ENCODE data around the gene MARVELD1.

The MARVELD1 gene

DNA sequence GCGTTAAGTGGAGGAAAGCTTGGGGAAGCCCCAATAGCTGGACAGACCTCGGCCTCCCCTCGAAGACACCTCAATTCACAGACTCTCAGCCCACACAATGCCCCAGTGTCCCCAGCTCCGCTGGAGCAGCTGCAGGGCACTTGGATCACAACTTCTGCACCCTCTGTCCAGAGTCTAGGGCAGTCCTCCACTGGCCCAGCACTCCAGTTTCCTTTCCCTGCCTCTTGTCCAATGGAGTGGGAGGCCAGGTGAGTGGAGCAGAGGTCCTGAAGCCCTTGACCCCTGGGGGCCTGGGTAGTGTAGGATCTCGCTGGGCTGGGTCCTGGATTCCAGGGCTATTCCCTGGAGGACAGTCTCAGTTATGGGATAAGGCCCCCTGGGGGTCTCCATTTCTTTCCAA, 46.4 kb downstream of the MARVELD1 start:
- DNase-seq = no peak

DNA sequence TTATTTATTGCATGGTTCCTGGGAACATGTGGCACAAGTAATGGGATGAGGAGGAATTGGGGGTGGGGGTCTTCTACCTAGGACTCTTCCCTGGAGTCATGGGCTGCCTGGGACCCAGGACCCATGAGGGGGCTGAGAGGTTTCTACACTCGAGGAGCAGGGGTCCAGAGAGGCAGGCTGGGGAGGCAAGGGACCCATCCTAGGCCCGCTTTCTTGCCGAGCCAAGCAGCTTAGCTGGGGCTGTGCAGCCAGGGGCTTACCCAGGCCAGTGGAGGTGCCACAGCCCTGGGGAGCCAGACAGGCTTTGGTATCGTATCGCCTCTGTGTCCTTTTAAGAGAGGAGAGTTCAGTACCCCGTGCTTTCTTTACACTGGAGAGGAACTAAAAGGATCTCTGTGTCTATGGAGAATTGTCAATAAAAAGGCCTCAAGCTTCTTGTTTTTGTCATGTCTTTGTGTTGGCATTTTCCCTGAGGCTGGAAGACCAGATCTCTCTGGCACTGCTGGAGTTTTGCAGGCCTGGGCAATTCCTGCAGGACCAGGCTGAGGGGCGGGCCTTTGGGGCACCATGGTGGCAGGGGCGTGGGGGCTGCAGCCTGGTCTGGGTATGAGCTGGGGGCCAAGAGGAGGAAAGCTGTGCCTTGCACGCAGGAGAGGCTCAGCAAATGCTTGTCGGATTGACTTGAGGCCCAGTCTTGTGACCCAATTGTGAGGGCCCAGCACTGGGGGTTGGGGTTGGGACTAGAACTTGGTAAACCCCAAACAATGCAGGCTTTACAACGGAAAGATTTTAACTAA, 47.1 kb downstream of the MARVELD1 start:
- no peak for DNase-seq

DNA sequence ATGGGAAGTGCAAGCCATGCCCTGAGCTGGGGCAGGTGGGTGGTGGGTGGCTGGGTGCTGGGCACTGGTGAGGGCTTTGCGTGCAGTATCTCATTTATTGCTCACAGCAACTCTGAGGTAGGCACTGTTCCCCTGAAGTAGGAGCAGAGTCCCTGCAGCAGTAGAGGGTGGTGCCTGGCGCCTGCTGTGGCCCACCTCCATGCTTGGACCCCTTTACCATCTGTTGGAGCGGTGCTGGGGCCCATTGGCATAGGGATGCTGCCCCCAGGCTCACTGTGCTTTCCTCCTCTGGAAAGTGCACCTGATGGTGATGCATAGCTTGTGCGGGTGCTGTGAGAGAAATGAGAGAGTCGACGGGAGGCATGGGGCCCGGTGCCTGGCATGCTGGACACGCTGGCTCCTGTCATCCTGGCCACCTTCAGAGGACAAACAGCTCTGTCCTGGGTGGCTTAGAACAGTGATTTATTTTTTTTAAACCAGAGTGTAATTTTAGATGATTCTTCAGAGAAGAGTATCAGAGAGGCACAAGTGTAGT, 47.9 kb downstream of the MARVELD1 start:
- no peak for DNase-seq

DNA sequence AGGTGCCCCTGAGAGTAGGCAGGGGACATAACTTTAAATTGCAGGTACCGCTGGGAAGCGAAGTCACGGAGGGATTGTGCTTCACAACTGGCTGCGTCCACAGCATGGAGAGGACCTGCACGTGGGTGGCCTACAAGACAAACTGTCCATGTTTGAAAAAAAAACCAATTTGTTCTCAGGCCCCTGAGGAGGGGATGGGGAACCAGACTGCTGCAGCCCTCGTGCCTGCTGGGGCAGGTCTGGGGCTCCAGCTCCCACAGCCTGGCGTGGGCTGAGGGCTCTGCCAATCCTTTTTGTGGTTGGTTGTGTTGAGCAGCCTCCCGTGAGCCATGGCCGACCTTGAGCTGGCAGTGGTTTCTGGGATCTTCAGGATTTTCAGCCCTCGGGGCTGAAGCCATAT, 48.5 kb downstream of the MARVELD1 start:
- no peak for DNase-seq

DNA sequence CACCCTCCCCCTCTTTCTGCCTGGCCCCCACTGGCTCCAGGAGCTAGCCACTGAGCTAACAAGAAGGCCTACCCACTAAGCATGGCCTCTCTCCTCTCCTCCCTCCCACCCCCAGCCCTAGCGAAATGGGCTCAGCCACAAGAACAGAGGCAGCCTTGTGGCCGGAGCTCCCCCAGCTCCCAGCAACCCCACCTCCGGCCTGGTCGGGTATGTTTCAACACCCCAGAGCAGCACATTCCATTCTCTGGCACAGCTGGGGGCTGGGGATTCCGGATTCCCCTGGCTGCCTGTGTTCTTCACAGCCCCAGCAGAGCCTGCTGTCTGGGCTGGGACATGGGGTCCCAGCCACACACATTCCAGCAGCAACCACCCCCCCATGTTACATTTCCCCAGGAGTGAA, 49.3 kb downstream of the MARVELD1 start:
- DNase-seq = no peak

DNA sequence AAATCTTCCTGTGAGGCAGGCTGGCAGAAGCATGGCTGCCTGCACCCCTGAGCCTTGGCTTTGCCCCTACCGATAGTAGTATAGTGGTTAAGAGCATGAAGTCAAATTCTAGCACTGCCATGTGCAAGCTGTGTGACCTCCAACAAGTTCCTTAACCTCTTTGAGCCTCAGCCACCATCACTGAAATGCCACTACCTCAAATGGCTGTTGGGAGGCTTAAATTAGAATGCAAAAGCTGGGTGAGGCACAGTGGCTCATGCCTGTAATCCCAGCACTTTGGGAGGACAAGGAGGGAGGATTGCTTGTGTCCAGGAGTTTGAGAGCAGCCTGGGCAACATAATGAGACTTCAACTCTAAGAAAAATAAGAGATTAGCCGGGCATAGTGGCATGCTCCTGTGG, 49.9 kb downstream of the MARVELD1 start:
- no peak for DNase-seq

DNA sequence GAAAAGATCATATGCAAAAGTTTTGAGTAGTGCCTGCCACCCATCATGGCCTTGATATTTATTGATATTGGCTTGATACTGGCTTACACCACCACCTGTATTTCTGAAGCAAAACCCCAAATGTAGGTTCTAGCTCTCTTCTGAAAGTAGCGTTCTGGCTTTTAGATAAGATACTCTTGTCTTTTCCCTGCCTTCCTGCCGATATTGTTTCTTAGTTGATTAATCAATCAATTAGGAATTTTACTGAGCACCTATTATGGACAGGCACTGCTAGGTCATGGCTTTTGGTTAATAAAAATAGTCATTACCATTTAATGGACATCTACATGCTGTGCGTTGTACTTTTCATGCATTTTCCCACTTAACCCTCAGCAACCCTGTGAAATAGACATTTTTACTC, 50.4 kb downstream of the MARVELD1 start:
- no peak for DNase-seq

DNA sequence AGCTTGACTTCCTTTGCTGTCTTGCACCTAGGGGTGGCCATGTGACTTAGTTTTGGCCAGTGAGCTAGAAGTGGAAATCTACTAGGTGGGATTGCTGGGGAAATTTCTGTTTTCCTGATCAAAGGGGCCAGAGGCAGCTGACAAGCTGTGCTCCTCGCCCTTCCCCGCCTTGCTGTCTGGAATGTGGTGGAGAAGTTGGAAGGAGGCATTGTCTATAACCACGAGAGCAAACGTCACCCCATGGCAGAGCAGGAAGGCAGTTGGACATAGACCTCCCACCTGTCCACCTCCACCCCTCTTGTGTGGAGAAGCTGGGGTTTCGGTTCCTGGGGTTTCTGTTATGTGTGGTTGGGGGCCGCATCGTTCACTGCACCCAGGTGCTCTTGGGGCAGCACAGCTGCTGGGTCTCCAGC, 51.0 kb downstream of the MARVELD1 start:
- DNase-seq = no peak

DNA sequence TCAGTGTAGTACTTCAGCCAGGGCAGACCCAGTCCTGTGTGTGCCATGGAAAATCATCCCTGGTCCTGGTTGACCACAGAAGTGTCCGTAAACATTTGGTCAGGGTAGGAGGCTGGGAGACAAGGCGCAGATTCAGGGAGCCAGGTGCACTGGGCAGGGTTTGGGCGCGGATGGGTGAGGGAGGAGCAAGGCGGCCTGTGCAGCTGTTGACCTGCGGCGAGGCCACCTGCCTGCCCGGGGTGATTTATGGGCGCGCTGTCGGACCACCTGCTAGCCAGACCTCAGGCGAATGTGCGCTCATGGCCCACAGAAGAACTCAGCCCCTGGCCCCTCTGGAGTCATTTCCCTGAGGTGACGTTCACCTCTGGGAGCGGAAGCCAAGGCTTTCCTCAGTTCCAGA, 51.7 kb downstream of the MARVELD1 start:
- no peak for DNase-seq

DNA sequence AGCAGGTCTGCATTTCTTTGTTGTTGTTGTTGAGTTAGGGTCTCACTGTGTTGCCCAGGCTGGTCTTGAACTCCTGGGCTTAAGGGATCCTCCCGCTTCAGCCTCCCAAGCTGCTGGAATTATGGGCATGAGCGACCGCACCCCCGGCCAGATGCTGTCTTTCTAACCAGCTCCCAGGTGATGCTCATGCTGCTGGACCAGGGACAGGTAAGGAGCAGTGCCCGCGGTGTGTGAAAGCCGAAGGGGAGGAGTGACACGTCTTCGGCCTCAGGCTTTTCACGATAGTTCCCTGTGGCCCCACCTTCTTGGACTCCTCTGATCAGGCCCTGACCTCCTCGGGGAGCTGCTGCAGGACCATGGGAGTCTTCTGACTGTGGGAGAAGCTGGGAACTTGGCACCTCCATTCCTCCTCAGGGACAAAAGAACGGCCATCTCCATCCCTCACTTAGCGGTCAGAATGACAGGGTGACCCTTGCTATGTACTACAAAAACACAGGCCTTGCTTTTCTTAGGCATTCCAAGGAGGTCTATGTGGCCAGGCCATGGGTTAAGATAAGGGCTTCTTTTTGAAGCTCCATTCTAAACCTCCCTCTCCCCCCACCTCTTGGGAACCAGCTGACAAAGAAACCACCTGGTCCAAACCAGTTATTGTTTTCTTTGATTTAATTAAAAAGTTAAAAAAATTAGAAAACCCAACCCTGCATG, 52.7 kb downstream of the MARVELD1 start:
- DNase-seq = no peak

DNA sequence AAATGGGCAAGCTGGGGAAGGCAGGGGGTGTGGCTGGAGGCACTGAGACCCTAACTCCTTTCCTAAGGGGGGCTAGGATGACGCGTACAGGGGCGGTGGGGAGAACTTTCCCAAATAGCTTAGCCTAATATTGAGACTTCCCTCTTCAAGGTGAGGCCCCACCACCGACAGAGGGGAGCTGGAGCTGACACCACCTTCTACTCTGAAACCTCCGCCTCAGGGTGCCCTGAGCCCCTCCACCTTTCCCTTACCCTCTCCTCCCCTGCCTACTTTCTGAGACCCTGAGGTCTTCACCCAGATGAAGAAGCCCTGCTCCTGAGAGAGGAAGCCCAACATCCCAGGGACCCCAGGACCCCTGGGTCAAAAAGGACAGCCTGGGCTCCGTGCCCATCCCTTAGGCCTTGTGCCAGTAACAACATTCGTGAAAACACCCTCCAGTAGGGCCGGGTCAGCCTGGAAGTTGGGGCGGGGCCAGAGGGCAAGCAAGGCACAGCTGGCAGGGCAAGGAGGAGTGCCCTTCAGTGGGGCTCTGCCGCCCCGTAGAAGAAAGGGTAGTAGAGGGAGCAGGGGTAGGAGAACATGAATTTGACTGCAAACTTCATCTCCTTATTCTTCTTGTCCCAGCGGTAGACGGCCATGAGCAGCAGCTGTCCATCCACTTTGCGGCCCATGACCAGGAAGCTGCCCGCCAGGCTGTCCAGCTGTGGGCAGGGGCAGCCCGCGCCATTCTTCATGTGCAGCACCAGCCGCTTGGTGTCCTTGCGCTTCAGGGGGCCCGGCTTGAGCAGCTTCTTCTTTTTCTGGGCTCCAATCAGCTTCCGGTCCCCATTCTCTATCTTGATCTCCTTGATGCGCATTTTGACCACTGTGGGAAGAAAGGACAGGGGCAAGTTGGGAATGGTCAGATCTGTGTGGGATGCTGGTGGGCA, 53.7 kb downstream of the MARVELD1 start:
- DNase-seq = no peak
